ENCODE data around the gene OR52W1.
"Not testable (repeated sequence)": the region's sequence is repeated elsewhere in the genome, so short reads cannot be mapped to it uniquely, and the experiment has no call there.

OR52W1 gene

DNA sequence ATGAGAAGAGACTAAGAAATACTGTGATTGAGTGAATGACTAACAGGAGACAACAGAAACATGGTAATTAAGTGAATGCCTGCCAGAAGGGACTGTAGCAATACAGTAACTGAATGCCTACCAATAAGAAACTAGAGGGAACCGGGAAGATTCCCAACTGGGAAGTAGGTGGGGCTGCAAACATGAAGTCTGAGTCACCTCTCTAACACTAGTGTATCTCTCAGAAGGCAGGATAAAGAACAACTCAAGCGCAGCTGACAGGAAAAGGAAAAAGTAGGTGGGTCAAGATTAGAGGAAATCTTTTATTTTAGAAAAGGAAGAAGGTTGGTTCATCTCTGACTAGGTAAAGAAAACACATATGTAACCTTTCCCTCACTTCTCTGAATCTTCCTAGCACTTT, 20.3 kb downstream of the OR52W1 start:
- DNase-seq = no peak

DNA sequence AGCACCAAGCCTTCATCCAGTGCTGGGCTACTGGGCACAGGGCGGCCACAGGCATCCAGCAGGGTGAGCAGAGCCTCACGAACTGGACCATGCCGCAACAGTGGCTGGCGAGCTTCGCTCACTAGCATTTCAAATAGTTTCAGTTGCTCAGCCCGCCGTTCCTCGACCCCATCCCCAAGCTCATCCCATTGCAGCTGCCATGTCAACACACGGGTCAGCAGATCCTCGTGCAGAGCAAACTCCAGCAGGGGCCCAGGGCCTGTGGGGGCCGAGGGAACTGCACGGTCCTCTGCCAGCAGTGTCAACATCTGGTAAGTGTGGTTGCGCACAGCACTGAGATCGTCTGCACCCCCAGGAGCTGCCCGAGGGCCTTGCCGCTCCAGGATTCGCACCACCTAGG, 24.8 kb downstream of the OR52W1 start:
- DNase-seq = no peak

GRCh38 chr11:6224421-6224820, 25.4 kb downstream of the OR52W1 start:
- no peak for DNase-seq

DNA sequence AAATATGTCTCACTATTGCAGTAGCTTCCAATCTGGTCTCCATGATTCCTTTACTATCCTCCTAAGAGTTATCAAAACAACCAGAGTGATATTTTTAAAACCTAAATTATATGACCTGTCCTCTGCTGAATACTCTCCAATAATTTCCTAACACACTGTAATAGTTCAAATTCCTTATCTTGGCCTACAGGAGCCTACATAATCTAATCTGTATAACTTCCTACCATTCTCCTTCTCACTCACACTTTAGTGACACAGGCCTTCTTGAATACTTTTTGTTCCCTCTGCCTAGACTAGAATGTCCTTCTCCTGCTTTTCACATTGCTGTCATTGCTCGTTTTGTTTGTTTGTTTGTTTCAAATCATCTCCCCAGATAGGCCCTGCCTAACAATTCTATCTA, 26.0 kb downstream of the OR52W1 start:
- no peak for DNase-seq

DNA sequence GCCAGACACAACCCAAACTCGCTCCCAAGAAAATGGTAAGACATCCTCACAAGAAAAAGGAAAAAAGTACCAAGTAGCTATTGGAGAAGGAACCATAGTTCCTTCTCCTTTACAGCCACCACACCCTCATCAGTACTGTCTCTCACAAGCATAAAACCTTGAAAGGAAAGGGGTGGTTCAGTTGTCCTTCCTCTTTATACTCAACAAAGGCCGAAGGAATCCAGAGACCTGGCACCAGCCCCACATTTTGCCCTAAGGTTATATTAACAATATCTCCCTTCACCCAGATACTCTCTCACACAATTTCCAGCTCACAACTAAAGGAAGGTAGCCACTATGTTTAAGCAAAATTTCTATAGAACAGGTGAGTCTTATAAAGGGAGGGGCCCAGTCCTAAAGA, 26.9 kb downstream of the OR52W1 start:
- DNase-seq = no peak

GRCh38 chr11:6228520-6228919, 29.5 kb downstream of the OR52W1 start:
- no peak for DNase-seq

- DNase-seq = no peak
Observed at GRCh38 chr11:6229911-6230310, 30.9 kb downstream of the OR52W1 start.

- DNase-seq = no peak
Observed at GRCh38 chr11:6232899-6233298, 33.9 kb downstream of the OR52W1 start.

GRCh38 chr11:6233984-6234386, 35.0 kb downstream of the OR52W1 start:
- DNase-seq = no peak

GRCh38 chr11:6234387-6235107, 35.5 kb downstream of the OR52W1 start, which contains the start of gene FHIP1B:
TSS of gene FHIP1B (minus strand) at chr11:6234636. CDS start at chr11:6224516, 10,120 bp downstream.
- peak; percentile 98 to 99 for DNase-seq

GRCh38 chr11:6237266-6237665, 38.2 kb downstream of the OR52W1 start:
- DNase-seq = no peak

- no peak for DNase-seq
Observed at GRCh38 chr11:6237761-6238302, 38.8 kb downstream of the OR52W1 start.

- DNase-seq = no peak
Observed at GRCh38 chr11:6238902-6239301, 39.9 kb downstream of the OR52W1 start, which contains the start of gene CNGA4. TSS of gene CNGA4 (plus strand) at chr11:6239089. CDS start at chr11:6239207, 118 bp downstream.

DNA sequence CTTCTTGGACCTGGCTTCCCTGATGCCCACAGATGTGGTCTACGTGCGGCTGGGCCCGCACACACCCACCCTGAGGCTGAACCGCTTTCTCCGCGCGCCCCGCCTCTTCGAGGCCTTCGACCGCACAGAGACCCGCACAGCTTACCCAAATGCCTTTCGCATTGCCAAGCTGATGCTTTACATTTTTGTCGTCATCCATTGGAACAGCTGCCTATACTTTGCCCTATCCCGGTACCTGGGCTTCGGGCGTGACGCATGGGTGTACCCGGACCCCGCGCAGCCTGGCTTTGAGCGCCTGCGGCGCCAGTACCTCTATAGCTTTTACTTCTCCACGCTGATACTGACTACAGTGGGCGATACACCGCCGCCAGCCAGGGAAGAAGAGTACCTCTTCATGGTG, 41.1 kb downstream of the OR52W1 start:
- no peak for DNase-seq

GRCh38 chr11:6240781-6241180, 41.8 kb downstream of the OR52W1 start:
- no peak for DNase-seq

DNA sequence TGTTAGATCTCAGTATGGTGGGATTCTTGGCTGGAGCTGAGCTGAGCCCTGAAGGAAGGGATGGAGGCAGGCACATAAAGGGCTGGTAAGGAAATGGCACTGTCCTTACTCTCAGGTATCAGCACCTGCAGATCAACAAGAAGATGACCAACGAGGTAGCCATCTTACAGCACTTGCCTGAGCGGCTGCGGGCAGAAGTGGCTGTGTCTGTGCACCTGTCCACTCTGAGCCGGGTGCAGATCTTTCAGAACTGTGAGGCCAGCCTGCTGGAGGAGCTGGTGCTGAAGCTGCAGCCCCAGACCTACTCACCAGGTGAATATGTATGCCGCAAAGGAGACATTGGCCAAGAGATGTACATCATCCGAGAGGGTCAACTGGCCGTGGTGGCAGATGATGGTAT, 42.3 kb downstream of the OR52W1 start:
- no peak for DNase-seq

DNA sequence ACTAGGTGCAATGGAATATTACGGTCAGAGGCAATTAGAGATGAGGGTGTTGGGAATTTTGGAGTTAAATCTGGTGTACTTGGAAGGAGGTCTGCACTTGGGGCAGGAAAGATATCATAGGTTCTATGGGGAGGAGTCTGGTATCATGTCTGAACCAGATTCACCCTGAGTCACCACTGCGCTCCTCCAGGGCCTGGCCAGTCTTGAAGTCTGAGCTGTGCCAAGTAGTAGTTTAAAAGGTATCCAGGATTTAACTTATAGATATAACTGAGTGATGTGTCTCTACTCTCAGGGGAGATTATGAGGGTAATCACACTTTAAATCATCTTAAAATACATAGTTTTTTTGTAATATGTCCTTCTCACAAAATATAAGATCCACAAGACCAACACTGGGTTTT, 46.5 kb downstream of the OR52W1 start:
- no peak for DNase-seq

- no peak for DNase-seq
Observed at GRCh38 chr11:6248248-6248647, 49.2 kb downstream of the OR52W1 start.

DNA sequence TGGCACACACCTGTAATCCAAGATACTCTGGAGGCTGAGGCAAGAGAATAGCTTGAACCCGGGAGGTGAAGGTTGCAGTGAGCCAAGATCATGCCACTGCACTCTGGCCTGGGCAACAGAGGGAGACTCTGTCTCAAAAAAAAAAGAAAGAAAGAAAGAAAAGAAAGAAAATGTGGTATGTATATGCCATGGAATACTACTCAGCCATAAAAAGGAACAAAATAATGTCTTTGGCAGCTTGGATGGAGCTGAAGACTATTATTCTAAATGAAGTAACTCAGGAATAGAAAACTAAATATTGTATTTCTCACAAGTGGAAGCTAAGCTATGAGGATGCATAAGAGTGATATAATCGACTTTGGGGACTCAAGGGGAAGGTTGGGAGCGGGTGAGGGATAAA, 49.9 kb downstream of the OR52W1 start:
- not testable (repeated sequence) for DNase-seq

Data from stimulated activated CD4-positive, alpha-beta T cell treated with anti-CD3 and anti-CD28 coated beads, Interleukin-2, amount 100 ng/mL, for 24 hours (primary cell).